NCI-H2081 treated with DMSO at 0.1 percent for 48 hours (cell line): Measurements from ENCODE around the gene INSIG1.

Source experiments
- DNase-seq: peaks from one replicate; lab custom pipeline; 2025; lab: John Stamatoyannopoulos, UW

Gene INSIG1

DNA sequence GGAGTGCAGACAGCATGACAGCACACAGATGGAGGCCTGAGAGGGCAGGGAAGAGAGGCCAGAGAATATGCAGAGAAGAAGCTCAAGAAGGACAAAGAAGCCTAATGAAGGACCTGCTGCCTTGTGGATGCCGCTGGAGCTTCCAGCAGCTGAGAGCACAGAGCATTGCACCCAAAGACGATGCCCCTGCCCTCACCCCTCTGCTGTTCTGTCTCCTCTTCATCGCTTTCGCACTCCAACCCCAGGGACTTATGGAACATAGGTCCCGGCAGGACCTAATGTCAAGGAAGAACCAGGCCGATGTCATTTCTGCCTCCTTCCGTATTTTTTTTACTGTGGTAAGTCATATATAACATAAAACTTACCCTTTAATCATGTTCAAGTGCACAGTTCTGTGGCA, 12.3 kb upstream of the INSIG1 start:
- DNase-seq, result no peak

DNA sequence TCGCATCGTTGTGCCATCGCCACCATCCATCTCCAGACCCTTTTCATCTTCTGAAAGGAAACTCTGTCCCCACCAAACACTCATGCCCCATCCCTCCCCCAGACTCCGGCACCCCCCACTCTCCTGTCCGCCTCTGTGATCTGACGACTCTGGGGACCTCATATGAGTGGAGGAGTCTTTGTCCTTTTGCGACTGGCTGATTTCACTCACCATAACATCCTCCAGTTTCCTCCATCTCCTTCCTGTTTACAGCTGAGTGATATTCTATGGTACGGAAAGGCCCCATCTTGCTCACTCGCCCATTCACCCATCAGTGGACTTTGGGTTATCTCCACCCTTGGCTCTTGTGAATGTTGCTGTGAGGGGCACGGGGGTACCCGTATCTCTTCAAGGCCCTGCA, 11.8 kb upstream of the INSIG1 start:
- no peak for DNase-seq

DNA sequence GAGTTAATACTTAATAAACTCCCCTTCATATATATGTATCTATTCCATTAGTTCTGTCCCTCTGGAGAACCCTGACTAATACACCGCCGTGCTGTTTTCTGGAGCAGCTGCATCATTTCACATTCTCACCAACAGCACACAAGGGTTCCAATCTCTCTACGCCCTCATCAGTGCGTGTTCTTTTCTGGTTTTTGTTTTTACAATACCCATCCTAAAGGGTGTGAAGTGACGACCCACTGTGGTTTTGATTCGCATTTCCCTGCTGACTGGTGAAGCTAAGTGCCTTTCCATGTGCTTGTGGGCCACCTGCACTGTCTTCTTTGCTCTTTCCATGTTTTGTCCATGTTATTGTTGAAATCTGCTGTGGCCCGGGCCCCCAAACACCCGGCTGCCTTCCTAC, 11.0 kb upstream of the INSIG1 start:
- DNase-seq, result no peak

DNA sequence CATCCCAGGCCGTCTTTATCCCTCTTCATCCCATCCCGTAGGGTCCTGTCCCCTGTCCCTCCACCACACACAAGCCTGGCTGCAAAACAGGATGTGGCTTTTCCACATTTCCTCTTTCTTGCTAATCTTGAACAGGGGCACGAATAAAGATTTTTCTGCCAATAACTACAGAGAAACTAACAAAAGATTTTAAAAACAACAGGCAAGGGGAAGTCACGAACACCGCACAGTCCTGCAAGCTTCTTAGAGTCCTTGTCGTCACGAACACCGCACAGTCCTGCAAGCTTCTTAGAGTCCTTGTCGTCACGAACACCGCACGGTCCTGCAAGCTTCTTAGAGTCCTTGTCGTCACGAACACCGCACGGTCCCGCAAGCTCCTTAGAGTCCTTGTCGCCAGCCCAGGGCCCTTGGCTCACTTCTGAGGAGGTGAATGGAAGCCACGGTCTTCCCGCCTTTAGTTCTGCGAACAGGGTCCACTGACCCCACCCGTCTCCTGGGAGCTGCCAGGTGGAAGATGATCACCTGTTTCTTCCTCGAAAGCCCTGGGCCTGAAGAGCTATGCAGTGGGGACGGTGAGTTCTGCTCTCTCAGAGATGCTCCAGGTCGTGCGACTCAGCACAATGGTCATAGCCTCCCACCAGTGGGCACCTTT, 10.3 kb upstream of the INSIG1 start:
- no peak for DNase-seq

GRCh38 chr7:155288055-155288454, 9.6 kb upstream of the INSIG1 start:
- no peak for DNase-seq

GRCh38 chr7:155289107-155289506, 8.6 kb upstream of the INSIG1 start:
- no peak for DNase-seq

DNA sequence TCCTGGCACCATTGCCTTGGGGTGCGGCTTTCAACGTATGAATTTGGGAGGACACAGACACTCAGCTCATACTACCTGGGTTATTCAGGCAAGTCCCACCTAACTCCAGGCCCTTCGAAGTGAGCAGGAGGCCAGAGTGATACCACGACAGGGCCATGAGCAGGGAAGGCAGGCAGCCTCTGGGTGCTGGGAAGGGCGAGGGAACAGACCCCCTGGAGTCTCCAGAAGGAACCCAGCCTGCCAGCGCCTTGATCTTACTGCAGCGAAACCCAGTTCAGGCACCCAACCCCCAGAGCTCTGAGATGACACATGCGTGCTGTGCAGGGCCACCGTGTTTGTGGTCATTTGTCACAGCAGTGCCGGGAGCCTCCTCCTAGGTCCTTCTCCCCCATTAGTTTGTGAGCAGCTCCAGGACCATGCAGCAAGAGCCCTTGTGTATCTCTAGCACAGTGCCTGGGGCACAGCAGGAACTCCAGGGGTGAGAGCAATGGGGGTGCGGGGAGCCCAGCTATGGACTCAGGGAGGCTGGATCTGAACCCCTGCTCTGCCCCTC, 7.7 kb upstream of the INSIG1 start:
- DNase-seq, result no peak

- DNase-seq, result no peak
Measured at GRCh38 chr7:155291045-155291530, 6.6 kb upstream of the INSIG1 start.

DNA sequence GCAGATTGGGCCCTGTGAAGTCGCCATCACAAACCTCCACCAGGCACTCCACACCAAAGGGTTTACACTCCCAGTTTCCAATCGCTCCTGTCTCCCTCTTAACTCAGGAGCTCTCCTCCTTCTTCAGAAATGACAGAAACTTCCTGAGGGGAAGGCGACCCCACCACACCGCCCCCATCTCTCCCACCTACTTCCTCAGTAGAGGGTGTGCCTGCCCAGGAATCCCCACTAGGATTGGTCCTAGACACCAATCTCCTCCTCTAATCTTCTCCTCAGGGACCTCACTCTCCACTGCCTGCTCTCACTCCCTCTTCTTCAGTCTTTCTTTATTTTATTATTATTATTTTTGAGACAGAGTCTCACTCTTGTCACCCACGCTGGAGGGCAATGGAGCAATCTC, 5.9 kb upstream of the INSIG1 start:
- DNase-seq, result no peak

GRCh38 chr7:155292680-155293226, 4.9 kb upstream of the INSIG1 start:
- no peak for DNase-seq

GRCh38 chr7:155293721-155294510, 3.8 kb upstream of the INSIG1 start:
- no peak for DNase-seq

- no peak for DNase-seq
Measured at GRCh38 chr7:155294511-155294778, 3.2 kb upstream of the INSIG1 start.

DNA sequence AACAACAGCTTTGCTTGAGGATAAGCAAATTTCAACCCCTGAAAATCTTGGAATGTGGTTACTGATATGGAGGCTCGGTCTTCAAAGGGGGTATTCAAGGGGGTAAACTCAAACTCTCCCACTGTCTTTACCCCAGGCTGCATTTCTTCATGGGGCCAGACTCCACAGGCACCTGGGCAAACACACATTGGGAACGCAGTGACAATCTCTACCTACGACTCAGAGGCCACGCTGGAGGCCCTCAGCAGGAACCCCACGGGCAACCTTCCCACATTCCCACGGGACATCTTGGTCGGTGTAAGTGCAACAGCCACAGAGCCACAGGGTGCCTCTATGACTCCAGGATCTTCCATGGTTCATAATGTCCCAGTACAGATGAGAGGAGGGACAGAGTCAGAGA, 2.2 kb upstream of the INSIG1 start:
- no peak for DNase-seq

GRCh38 chr7:155296006-155296787, 1.5 kb upstream of the INSIG1 start:
- no peak for DNase-seq

- DNase-seq, result no peak
Measured at GRCh38 chr7:155296788-155297516, 726 bp upstream of the INSIG1 start.

DNA sequence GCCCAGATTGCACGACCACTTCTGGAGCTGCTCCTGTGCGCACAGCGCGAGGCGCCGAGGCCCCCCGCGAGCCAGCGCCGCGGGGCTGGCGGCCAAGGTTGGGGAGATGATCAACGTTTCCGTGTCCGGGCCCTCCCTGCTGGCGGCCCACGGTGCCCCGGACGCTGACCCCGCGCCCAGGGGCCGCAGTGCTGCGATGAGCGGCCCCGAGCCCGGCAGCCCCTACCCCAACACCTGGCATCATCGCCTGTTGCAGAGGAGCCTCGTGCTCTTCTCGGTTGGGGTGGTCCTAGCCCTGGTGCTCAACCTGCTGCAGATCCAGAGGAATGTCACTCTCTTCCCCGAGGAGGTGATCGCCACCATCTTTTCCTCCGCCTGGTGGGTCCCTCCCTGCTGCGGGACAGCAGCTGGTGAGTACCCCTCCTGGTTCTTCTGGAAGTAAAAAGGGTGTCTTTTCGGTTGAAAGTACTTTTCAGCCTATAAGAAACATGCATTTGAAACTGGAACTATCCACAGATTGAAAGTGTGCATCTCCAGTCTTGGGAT, 683 bp downstream of the INSIG1 start:
- no peak for DNase-seq

DNA sequence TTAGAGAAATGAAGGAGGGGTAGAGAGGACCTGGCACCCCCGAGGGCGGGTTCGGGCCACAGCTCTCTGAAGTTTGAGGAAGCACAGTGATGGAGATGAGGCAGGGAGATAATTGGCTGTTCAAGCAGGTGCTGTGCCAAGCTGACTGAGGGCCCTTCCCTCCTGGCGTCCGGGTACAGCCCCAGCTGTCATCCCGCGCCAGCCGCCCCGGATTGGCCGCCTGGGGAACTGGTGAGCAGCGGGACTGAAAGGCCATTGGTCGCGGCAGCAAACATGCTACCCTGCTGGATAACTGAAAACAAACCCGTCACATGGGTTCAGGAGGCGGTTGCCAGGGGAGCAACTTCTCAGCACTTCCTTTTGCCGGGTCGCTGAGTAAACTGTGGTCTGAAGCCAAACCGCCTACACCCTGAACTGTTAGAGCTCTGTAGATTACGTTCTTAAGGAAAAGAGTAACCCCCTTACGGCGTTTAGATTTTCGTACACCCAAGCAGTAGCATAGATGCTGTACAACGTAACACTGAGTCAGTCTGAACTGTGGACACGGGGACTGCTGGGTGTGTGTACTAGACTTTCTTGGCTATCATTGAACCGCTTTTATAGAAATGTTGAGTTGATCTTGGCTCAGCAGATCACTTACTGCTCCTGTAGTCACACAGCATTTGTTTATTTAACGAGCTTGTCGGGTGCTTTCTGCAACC, 1.3 kb downstream of the INSIG1 start:
- peak; percentile 89 for DNase-seq

DNA sequence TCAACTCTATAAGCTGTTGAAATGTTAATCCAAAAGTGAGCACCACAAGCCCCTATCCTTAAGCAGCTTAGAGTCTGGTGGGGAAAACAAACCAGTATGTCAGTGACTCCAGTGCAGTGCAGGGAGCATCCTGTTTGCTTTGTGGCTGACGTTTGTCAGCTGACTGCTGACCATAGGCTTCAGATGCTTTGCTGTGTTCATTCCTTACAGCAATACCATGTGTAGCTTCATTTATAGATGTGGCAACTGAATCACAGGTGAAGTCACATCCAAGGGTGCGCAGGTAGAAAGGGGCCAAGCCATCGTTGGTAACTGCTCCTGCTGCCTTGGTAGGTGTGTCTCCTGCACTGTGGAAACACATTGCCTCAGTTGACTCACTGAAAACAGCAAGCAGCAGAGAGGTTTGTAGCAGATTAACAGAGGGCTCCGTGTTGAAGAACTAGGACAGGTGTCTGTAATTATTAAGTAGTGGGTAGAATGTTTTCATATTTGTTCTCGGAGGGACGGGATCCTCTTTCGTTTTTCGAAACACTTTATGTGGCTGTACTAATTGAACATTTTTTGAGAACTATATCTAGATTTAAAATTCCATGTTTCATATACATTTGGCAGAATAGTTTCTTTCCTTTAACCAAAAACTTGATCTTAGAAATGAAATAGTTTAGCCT, 2.0 kb downstream of the INSIG1 start:
- DNase-seq, result no peak

DNA sequence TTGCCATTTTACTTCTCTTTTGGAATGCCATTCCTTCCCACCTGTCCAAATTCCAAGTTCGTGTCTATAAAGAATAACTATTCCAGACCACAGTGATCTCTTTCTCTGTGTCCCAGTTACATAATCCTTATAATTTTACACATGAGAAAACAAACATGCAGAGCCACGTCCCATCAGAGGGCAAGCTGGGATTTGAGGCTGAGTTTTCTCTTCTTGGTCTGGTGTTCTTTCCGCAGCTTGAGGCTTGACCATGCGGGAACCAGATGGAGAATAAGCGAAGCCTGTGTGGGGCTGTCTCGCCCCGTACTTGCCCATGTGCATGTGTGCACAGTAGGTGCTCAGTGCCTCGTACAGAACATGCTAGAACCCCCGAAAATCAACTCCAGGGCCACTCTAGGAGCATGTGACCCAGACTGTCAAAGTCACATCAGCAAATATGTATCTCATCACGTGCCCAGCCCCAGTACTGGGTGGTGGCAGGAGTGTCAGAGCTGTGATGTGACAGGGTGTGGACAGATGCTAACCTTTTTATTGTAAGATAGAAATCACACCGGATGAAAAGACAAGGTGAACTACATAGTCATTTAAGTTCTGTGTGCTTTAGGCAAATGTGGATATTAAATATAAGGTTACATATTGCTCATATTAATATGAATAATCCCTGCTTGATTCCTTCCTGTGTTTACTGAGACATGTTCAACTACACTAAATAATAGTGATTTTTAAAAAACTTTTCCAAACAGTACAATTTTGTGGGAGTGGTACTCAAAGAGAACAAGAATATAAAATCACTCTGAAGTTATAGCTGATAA, 3.2 kb downstream of the INSIG1 start:
- no peak for DNase-seq
